Endothelial cell of umbilical vein (primary cell): ENCODE data around the gene MYOD1. TPM values are rescaled to one million over a fixed set of nuclear protein-coding genes. Genes with fewer than 3 reads are reported as not detected.

ENCODE experiments used
- BruUV-seq: library from RNA; stranded (reverse); fragments of 400-500 nt; replicated peaks from 2 replicates; lab custom pipeline; 2021; lab: Mats Ljungman, UMichigan
- CTCF ChIA-PET: fragments of 300-600, 350-600 bp; sonication (Branson Sonifier 250); formaldehyde crosslinking; loops from one replicate; lab custom pipeline; 2021; ENCODE audit warnings: antibody characterized with exemption, inconsistent platforms; lab: Charles Lee
- POLR2A ChIA-PET: fragments of 300-600, 350-600 bp; sonication (Branson Sonifier 250); formaldehyde crosslinking; loops from one replicate; lab custom pipeline; 2021; ENCODE audit warnings: antibody characterized with exemption, inconsistent platforms; lab: Charles Lee
- DNase-seq: peaks from one replicate; pipeline ENCODE4 v3.0.0-alpha.2; 2011; ENCODE audit warnings: low read depth, low spot score
- FAIRE-seq: peaks from 2 replicates; lab custom pipeline; 2011; peaks lifted over from hg19 to GRCh38; lab: Jason Lieb, UNC
- H2AFZ ChIP-seq: 2 replicates; pipeline ENCODE4 v1.6.0; 2012; ENCODE audit warnings: low read depth, low read length, control low read depth, inconsistent platforms
- H3K27ac ChIP-seq: 2 replicates; pipeline ENCODE4 v1.5.1; 2011; ENCODE audit warnings: low read depth, mild to moderate bottlenecking, control low read depth, low read length, moderate library complexity; ENCODE audit not compliant: insufficient read depth
- H3K27me3 ChIP-seq, 2 experiments: 2 replicates each; pipeline versions ENCODE4 v1.6.0 to v1.6.1; 2011; ENCODE audit warnings: low read length in 2 of 2, mixed read lengths in 1 of 2; ENCODE audit not compliant: control insufficient read depth in 2 of 2, insufficient read depth in 2 of 2
- H3K36me3 ChIP-seq, 2 experiments: 2 replicates in 1 of 2; 3 replicates in 1 of 2; pipeline ENCODE4 v1.5.1; 2011; ENCODE audit warnings: low read length in 2 of 2, mild to moderate bottlenecking in 1 of 2, moderate library complexity in 1 of 2; ENCODE audit not compliant: control insufficient read depth in 2 of 2, insufficient read depth in 2 of 2; ENCODE audit errors: extremely low read depth in 1 of 2
- H3K4me1 ChIP-seq: 3 replicates; pipeline ENCODE4 v1.5.1; 2011; ENCODE audit warnings: mild to moderate bottlenecking, low read length; ENCODE audit not compliant: control insufficient read depth, insufficient read depth; ENCODE audit errors: extremely low read depth
- H3K4me2 ChIP-seq: 2 replicates; pipeline ENCODE4 v1.6.1; 2011; ENCODE audit warnings: low read length, control low read depth, mixed read lengths; ENCODE audit not compliant: insufficient read depth
- H3K4me3 ChIP-seq, 3 experiments: fragments of 200-600 bp in 1 of 3; sonication (generic), shearing (Covaris generic) in 1 of 3; replicated peaks in 1 of 3; 2 replicates each; pipeline ENCODE4 v1.5.1; 2011 to 2016; ENCODE audit warnings: control low read depth in 3 of 3, low read length in 3 of 3, mild to moderate bottlenecking in 2 of 3, inconsistent platforms in 1 of 3, low read depth in 1 of 3, moderate library complexity in 1 of 3; ENCODE audit not compliant: insufficient read depth in 1 of 3
- H3K79me2 ChIP-seq: 2 replicates; pipeline ENCODE4 v1.6.0; 2012; ENCODE audit warnings: low read length, inconsistent platforms; ENCODE audit not compliant: control insufficient read depth, insufficient read depth
- H3K9ac ChIP-seq: replicated peaks from 2 replicates; pipeline ENCODE3; 2011; ENCODE audit warnings: low read length, control low read depth; ENCODE audit not compliant: insufficient read depth; ENCODE audit errors: extremely low read depth
- H3K9me1 ChIP-seq: replicated peaks from 3 replicates; pipeline ENCODE4 v1.6.0; 2011; ENCODE audit warnings: mild to moderate bottlenecking, low read length; ENCODE audit not compliant: control insufficient read depth, insufficient read depth; ENCODE audit errors: extremely low read depth
- H3K9me3 ChIP-seq: replicated peaks from 2 replicates; pipeline ENCODE4 v1.5.1; 2012; ENCODE audit warnings: low read length, inconsistent platforms; ENCODE audit not compliant: control insufficient read depth, insufficient read depth
- H4K20me1 ChIP-seq: replicated peaks from 2 replicates; pipeline ENCODE3; 2011; ENCODE audit warnings: mild to moderate bottlenecking, low read length; ENCODE audit not compliant: control insufficient read depth, insufficient read depth; ENCODE audit errors: extremely low read depth
- EZH2 ChIP-seq: IDR thresholded peaks from 2 replicates; pipeline ENCODE4 v1.6.1; 2012; ENCODE audit warnings: borderline replicate concordance, low read depth, mild to moderate bottlenecking, moderate library complexity, low read length, inconsistent platforms; ENCODE audit not compliant: severe bottlenecking
- FOS ChIP-seq: IDR thresholded peaks from 2 replicates; pipeline ENCODE4 v1.6.1; 2011; ENCODE audit warnings: mild to moderate bottlenecking, low read length, moderate library complexity, borderline replicate concordance; ENCODE audit not compliant: insufficient read depth
- GATA2 ChIP-seq: IDR thresholded peaks from 2 replicates; pipeline ENCODE4 v1.7.0; 2011; ENCODE audit warnings: low read depth, mild to moderate bottlenecking, moderate library complexity, mixed read lengths, low read length; ENCODE audit not compliant: insufficient read length, insufficient read depth
- JUN ChIP-seq: IDR thresholded peaks from 2 replicates; pipeline ENCODE4 v1.6.1; 2011; ENCODE audit warnings: borderline replicate concordance, low read depth; ENCODE audit not compliant: insufficient read length, insufficient read depth
- MYC ChIP-seq: IDR thresholded peaks from one replicate; pipeline ENCODE4 v1.6.1; 2011; ENCODE audit warnings: mild to moderate bottlenecking, low read depth, low read length
- POLR2A ChIP-seq: IDR thresholded peaks from 2 replicates; pipeline ENCODE4 v1.6.1; 2012; ENCODE audit warnings: low read depth, mild to moderate bottlenecking, control low read depth, low read length
- POLR2AphosphoS5 ChIP-seq: IDR thresholded peaks from 2 replicates; pipeline ENCODE4 v1.6.1; 2012; ENCODE audit warnings: low read depth, mild to moderate bottlenecking, control low read depth, low read length, moderate library complexity; ENCODE audit not compliant: insufficient read depth
- dilution Hi-C: fragments of 300-500 bp; cut with MboI; formaldehyde crosslinking; loops from one replicate; pipeline ENCODE4 v1.15.0; 2019; ENCODE audit warnings: low sequenced_read_pairs; ENCODE audit not compliant: extremely low pct_ligation_motif_present
- intact Hi-C: fragments of 100-400 bp; cut with micrococcal nuclease; formaldehyde crosslinking; loops from one replicate; pipeline ENCODE4 v1.10.0; 2022
- polyA plus RNA-seq, 4 experiments: library from polyadenylated mRNA; depleted of rRNA in 3 of 4; stranded (reverse) in 3 of 4; unstranded in 1 of 4; fragments of >200 nt; gene quantifications; 2 replicates each; pipeline versions ENCODE4 v1.2.1 to v1.2.3, GENCODE V29; 2011 to 2012; ENCODE audit warnings: missing spikeins in 1 of 4
- total RNA-seq: library from RNA; stranded (reverse); gene quantifications from 2 replicates; pipeline ENCODE4 v1.2.3, GENCODE V29; 2021
- TF ChIP-seq, protein P1 (sequence below): IDR thresholded peaks from 2 replicates; pipeline ENCODE4 v1.6.1; 2011; ENCODE audit not compliant: insufficient read depth, insufficient read length

MYOD1 gene
- total and polyA plus RNA-seq, 2 donors (not counting 3 experiments of a cell fraction or from before 2014, with no cell fraction given), result not detected

DNA sequence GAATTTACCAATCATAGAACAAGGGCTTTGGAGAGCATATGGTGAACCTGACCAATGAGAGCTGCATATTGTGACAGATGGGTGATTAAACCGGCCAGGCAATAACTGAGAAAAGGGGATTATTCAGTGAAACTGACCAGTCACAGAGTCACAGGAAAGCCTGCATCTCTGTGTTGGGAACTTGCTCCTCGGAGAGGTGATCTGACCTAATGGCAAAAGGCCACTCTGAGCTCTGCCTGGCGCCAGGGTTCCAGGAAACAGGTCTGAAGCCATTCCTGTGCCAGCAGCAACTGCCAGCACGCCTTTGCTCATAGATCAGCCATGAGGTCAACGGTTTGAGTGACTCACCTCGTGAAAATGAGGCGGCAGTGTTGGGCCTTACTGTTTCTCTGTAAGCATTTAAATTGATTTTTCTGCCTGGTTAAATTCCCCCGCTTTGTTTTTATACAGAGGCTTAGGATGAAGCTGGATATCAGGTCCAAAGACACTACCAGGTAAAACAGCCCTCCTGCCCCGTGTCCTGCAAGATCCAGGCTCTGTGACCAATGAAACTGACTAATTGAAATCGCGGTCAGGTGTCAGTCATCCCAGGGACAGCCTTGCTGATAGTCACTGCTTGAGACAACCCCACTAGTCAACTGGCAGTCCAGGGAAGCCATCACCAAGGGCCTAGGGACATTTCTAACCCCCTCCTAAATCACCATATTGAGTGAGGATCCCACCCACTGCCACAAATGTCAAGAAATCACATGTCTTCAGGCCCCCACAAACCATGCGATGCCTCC, 35.8 kb upstream of the MYOD1 start:
- H3K27ac ChIP-seq, result no peak overlapping the region
- no peaks in the 10 kb centered on the region for H3K9me1 ChIP-seq
- H3K4me2 ChIP-seq, result no peak overlapping the region
- TF ChIP-seq MYC (no peak), JUN (peak; percentile 72), FOS (peak; percentile 65)
- no peaks in the 10 kb centered on the region for H3K79me2 ChIP-seq
- ChIA-PET CTCF (interaction anchor here (1.2 to 1.3 kb wide), 2 partner anchors 40 to 47 kb away, joined by 3 to 5 read pairs; no protein-coding TSS in a partner anchor), POLR2A (no interaction called here)
- intact Hi-C loops (no loop called here), dilution Hi-C loops (no loop called here)
- H3K9me3 ChIP-seq, result no peaks in the 10 kb centered on the region
- no peaks in the 10 kb centered on the region for H3K36me3 ChIP-seq
- no peaks in the 10 kb centered on the region for H3K27me3 ChIP-seq
- H3K4me1 ChIP-seq, result no peaks in the 10 kb centered on the region
- no TSS peak for BruUV-seq
- H4K20me1 ChIP-seq, result no peaks in the 10 kb centered on the region
- DNase-seq, result peak; percentile 72
- peak; percentile 92 for FAIRE-seq
- no peak overlapping the region for H3K4me3 ChIP-seq
- H2AFZ ChIP-seq, result no peak overlapping the region
- H3K9ac ChIP-seq, result no peak overlapping the region

DNA sequence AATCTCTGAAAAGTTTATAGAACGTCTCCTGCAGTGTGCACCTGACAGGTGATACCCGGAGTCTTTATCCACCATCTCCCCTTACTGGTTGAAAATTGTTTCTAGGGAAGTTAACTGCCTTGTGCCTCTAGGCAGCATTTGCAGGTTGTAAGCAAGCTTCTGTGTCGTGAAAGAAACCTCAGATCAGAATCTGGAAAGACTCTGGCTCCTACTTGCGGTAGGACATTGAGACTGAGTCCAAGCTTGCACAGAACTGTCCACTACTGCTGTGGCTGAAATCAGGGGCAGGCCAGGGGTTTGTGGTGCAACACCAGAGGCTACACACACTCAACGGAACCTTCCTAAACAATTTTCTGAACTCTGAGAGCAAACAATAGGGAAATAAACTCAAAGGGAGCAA, 34.8 kb upstream of the MYOD1 start:
- BruUV-seq, result no TSS peak
- dilution Hi-C loops (no loop called here), intact Hi-C loops (no loop called here)
- FAIRE-seq, result no peak
- CTCF ChIA-PET, result interaction anchor here (1.0 kb wide), 1 partner anchor 46 kb away, joined by 3 read pairs; no protein-coding TSS in a partner anchor
- TF ChIP-seq EZH2 (no peak), POLR2AphosphoS5 (no peak), JUN (no peak), GATA2 (no peak), POLR2A (no peak), FOS (no peak)
- TF ChIP-seq, protein P1, sequence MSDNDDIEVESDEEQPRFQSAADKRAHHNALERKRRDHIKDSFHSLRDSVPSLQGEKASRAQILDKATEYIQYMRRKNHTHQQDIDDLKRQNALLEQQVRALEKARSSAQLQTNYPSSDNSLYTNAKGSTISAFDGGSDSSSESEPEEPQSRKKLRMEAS, result no peak
- H3K9me1 ChIP-seq, result no peaks in the 10 kb centered on the region
- POLR2A ChIA-PET, result no interaction called here
- H3K79me2 ChIP-seq, result no peaks in the 10 kb centered on the region
- no peaks in the 10 kb centered on the region for H3K36me3 ChIP-seq
- no peak overlapping the region for H3K4me2 ChIP-seq
- H3K9ac ChIP-seq, result no peak overlapping the region
- DNase-seq, result no peak
- no peak overlapping the region for H2AFZ ChIP-seq
- H3K27me3 ChIP-seq, result peaks cover under 1 to 1% of the 10 kb centered on the region in 2 experiments
- no peaks in the 10 kb centered on the region for H3K9me3 ChIP-seq
- H3K27ac ChIP-seq, result no peak overlapping the region
- no peaks in the 10 kb centered on the region for H4K20me1 ChIP-seq
- H3K4me3 ChIP-seq, result no peak overlapping the region
- no peaks in the 10 kb centered on the region for H3K4me1 ChIP-seq
